HEK293 (cell line): ENCODE results near the gene CAPRIN2.

ENCODE experiments used
- AEBP2 ChIP-seq: fragments of 450-650 bp; formaldehyde crosslinking; IDR thresholded peaks from 2 replicates; pipeline ENCODE4 v1.5.1; 2016; ENCODE audit warnings: missing biosample characterization, missing genetic modification characterization, borderline replicate concordance
- ATF2 ChIP-seq: fragments of 450-650 bp; formaldehyde crosslinking; IDR thresholded peaks from 2 replicates; pipeline ENCODE4 v1.5.1; 2016; ENCODE audit warnings: missing biosample characterization, missing genetic modification characterization, low read depth
- HIC1 ChIP-seq: fragments of 450-650 bp; formaldehyde crosslinking; IDR thresholded peaks from 2 replicates; pipeline ENCODE4 v1.5.1; 2016; ENCODE audit warnings: missing biosample characterization, missing genetic modification characterization
- KLF17 ChIP-seq: fragments of 450-650 bp; formaldehyde crosslinking; IDR thresholded peaks from 2 replicates; pipeline ENCODE4 v1.5.1; 2016; ENCODE audit warnings: missing biosample characterization, missing genetic modification characterization
- MYNN ChIP-seq: fragments of 450-650 bp; formaldehyde crosslinking; IDR thresholded peaks from 2 replicates; pipeline ENCODE4 v1.5.1; 2016; ENCODE audit warnings: missing biosample characterization, missing genetic modification characterization, borderline replicate concordance
- MZF1 ChIP-seq: fragments of 450-650 bp; formaldehyde crosslinking; IDR thresholded peaks from 2 replicates; pipeline ENCODE4 v1.5.1; 2017; ENCODE audit warnings: missing biosample characterization, missing genetic modification characterization, borderline replicate concordance
- REST ChIP-seq: fragments of 450-650 bp; formaldehyde crosslinking; IDR thresholded peaks from 2 replicates; pipeline ENCODE4 v1.5.1; 2016; ENCODE audit warnings: missing biosample characterization, missing genetic modification characterization
- SALL2 ChIP-seq: fragments of 450-650 bp; formaldehyde crosslinking; IDR thresholded peaks from 2 replicates; pipeline ENCODE4 v1.5.0; 2017; ENCODE audit warnings: missing biosample characterization, mild to moderate bottlenecking, missing genetic modification characterization, borderline replicate concordance
- ZBTB1 ChIP-seq: fragments of 450-650 bp; formaldehyde crosslinking; IDR thresholded peaks from 2 replicates; pipeline ENCODE4 v1.5.1; 2016; ENCODE audit warnings: missing biosample characterization, missing genetic modification characterization
- ZBTB11 ChIP-seq: fragments of 450-650 bp; formaldehyde crosslinking; conservative IDR thresholded peaks from 2 replicates; pipeline ENCODE4 v1.5.1; 2016; ENCODE audit warnings: low read depth, missing biosample characterization, missing genetic modification characterization
- ZNF140 ChIP-seq: fragments of 450-650 bp; formaldehyde crosslinking; IDR thresholded peaks from 2 replicates; pipeline ENCODE4 v1.5.1; 2016; ENCODE audit warnings: missing biosample characterization, missing genetic modification characterization
- ZNF274 ChIP-seq, 2 experiments: fragments of 200-500 bp in 1 of 2; fragments of 450-650 bp in 1 of 2; sonication (Bioruptor generic) in 1 of 2; formaldehyde crosslinking in 1 of 2; IDR thresholded peaks; 2 replicates each; pipeline versions ENCODE4 v1.5.1 to v1.6.1; 2014 to 2016; ENCODE audit warnings: borderline replicate concordance in 1 of 2, inconsistent platforms in 1 of 2, low read length in 1 of 2, missing biosample characterization in 1 of 2, missing genetic modification characterization in 1 of 2
- ZNF404 ChIP-seq: fragments of 450-650 bp; formaldehyde crosslinking; IDR thresholded peaks from 2 replicates; pipeline ENCODE4 v1.5.1; 2017; ENCODE audit warnings: missing biosample characterization, missing genetic modification characterization
- ZNF513 ChIP-seq: fragments of 450-650 bp; IDR thresholded peaks from 2 replicates; pipeline ENCODE4 v1.5.1; 2018; ENCODE audit warnings: missing biosample characterization, missing genetic modification characterization
- ZNF514 ChIP-seq: fragments of 450-650 bp; formaldehyde crosslinking; IDR thresholded peaks from 2 replicates; pipeline ENCODE4 v1.5.1; 2016; ENCODE audit warnings: missing biosample characterization, missing genetic modification characterization
- ZNF544 ChIP-seq: fragments of 450-650 bp; formaldehyde crosslinking; IDR thresholded peaks from 2 replicates; pipeline ENCODE4 v1.5.0; 2017; ENCODE audit warnings: missing biosample characterization, missing genetic modification characterization
- ZNF623 ChIP-seq: fragments of 450-650 bp; formaldehyde crosslinking; IDR thresholded peaks from 2 replicates; pipeline ENCODE4 v1.5.1; 2016; ENCODE audit warnings: missing biosample characterization, missing genetic modification characterization
- ZNF639 ChIP-seq: fragments of 450-650 bp; formaldehyde crosslinking; IDR thresholded peaks from 2 replicates; pipeline ENCODE4 v1.5.1; 2016; ENCODE audit warnings: missing biosample characterization, missing genetic modification characterization
- ZNF664 ChIP-seq: fragments of 450-650 bp; formaldehyde crosslinking; IDR thresholded peaks from 2 replicates; pipeline ENCODE4 v1.5.1; 2016; ENCODE audit warnings: missing biosample characterization, missing genetic modification characterization
- ZNF830 ChIP-seq: fragments of 450-650 bp; IDR thresholded peaks from 2 replicates; pipeline ENCODE4 v1.5.0; 2018; ENCODE audit warnings: missing biosample characterization, missing genetic modification characterization, low read depth, mild to moderate bottlenecking, moderate library complexity

CAPRIN2 gene

GRCh38 chr12:30695199-30696102, 59.3 kb downstream of the CAPRIN2 start, which contains the start of gene IPO8 (continued):
- TF ChIP-seq ZNF639 (tag by site-specific recombination) (no peak; the same call in 1 of the 2 replicates), ZNF404 (tag by site-specific recombination) (no peak), ATF2 (tag by site-specific recombination) (no peak), ZNF623 (tag by site-specific recombination) (no peak), ZNF513 (peak; percentile 92), AEBP2 (tag by site-specific recombination) (0 out of 2 replicates have a peak, but pooled peaks have one; percentile 11), ZNF664 (tag by site-specific recombination) (no peak), ZNF274 (IDR thresholded peaks at IDR 0.05; ENCODE audit: low read length) (no peak), ZNF274 (tag by site-specific recombination; IDR thresholded peaks at IDR 0.05; ENCODE audit: borderline replicate concordance) (no peak), SALL2 (no peak), ZNF544 (tag by site-specific recombination) (no peak), REST (tag by site-specific recombination) (peak; percentile 60; the same call in 1 of the 2 replicates), ZBTB1 (no peak), HIC1 (tag by site-specific recombination) (peak; percentile 46), ZNF140 (tag by site-specific recombination) (no peak), ZNF514 (tag by site-specific recombination) (no peak), ZNF830 (no peak), KLF17 (tag by site-specific recombination) (0 out of 2 replicates have a peak, but pooled peaks have one; percentile 57), ZBTB11 (tag by site-specific recombination) (peak; percentile 86), MYNN (no peak), MZF1 (tag by site-specific recombination) (0 out of 2 replicates have a peak, but pooled peaks have one; percentile 12)
